Mesenchymal stem cell (in vitro differentiated cells and primary cell): ENCODE measurements around the gene POU6F2.

Experiments used
- DNase-seq: peaks from one replicate; pipeline ENCODE4 v3.0.0-alpha.2; 2013
- H2AFZ ChIP-seq: one replicate; pipeline ENCODE4 v1.6.1; 2013; ENCODE audit warnings: low read depth, mild to moderate bottlenecking, control low read depth, inconsistent platforms, low read length, moderate library complexity
- H2AK5ac ChIP-seq: 2 replicates; pipeline ENCODE4 v1.6.1; 2013; ENCODE audit warnings: low read length, moderate library complexity, mild to moderate bottlenecking, inconsistent platforms; ENCODE audit not compliant: severe bottlenecking
- H2BK120ac ChIP-seq: one replicate; pipeline ENCODE4 v1.6.1; 2013; ENCODE audit warnings: low read depth, mild to moderate bottlenecking, inconsistent platforms, low read length, moderate library complexity
- H2BK12ac ChIP-seq, 2 experiments: one replicate each; pipeline ENCODE4 v1.6.1; 2013; ENCODE audit warnings: inconsistent platforms in 2 of 2, low read length in 2 of 2, mild to moderate bottlenecking in 2 of 2, moderate library complexity in 2 of 2, control low read depth in 1 of 2
- H2BK15ac ChIP-seq: one replicate; pipeline ENCODE4 v1.6.1; 2013; ENCODE audit warnings: mild to moderate bottlenecking, low read depth, inconsistent platforms; ENCODE audit not compliant: poor library complexity, severe bottlenecking
- H2BK5ac ChIP-seq: 2 replicates; pipeline ENCODE4 v1.6.1; 2013; ENCODE audit warnings: low read depth, mild to moderate bottlenecking, low read length, control low read depth, inconsistent platforms; ENCODE audit not compliant: poor library complexity, severe bottlenecking
- H3K14ac ChIP-seq, 2 experiments: one replicate each; pipeline ENCODE4 v1.6.1; 2013; ENCODE audit warnings: inconsistent platforms in 2 of 2, low read length in 2 of 2, control low read depth in 1 of 2, mild to moderate bottlenecking in 1 of 2, moderate library complexity in 1 of 2
- H3K18ac ChIP-seq, 2 experiments: one replicate each; pipeline ENCODE4 v1.6.1; 2013; ENCODE audit warnings: inconsistent platforms in 2 of 2, low read length in 2 of 2, control low read depth in 1 of 2, low read depth in 1 of 2, mild to moderate bottlenecking in 1 of 2
- H3K23ac ChIP-seq, 2 experiments: one replicate each; pipeline ENCODE4 v1.6.1; 2013; ENCODE audit warnings: inconsistent platforms in 2 of 2, low read length in 2 of 2, mild to moderate bottlenecking in 2 of 2, moderate library complexity in 2 of 2, control low read depth in 1 of 2
- H3K27ac ChIP-seq: 2 replicates; pipeline ENCODE4 v1.5.1; 2013; ENCODE audit warnings: mild to moderate bottlenecking, moderate library complexity, low read length, control low read depth, inconsistent platforms; ENCODE audit not compliant: poor library complexity, severe bottlenecking
- H3K27me3 ChIP-seq, 2 experiments: 2 replicates each; pipeline versions ENCODE4 v1.6.1 to v1.7.0; 2013; ENCODE audit warnings: low read length in 2 of 2, mild to moderate bottlenecking in 2 of 2, moderate library complexity in 2 of 2, control low read depth in 1 of 2, inconsistent platforms in 1 of 2; ENCODE audit not compliant: control insufficient read depth in 1 of 2, insufficient read depth in 1 of 2
- H3K36me3 ChIP-seq, 2 experiments: 2 replicates each; pipeline versions ENCODE4 v1.6.1 to v1.7.0; 2013; ENCODE audit warnings: low read length in 2 of 2, control low read depth in 1 of 2, inconsistent platforms in 1 of 2, low read depth in 1 of 2, mild to moderate bottlenecking in 1 of 2; ENCODE audit not compliant: insufficient read depth in 2 of 2, control insufficient read depth in 1 of 2
- H3K4ac ChIP-seq, 2 experiments: one replicate each; pipeline ENCODE4 v1.6.1; 2013; ENCODE audit warnings: inconsistent platforms in 2 of 2, low read length in 2 of 2, mild to moderate bottlenecking in 2 of 2, moderate library complexity in 2 of 2, control low read depth in 1 of 2, low read depth in 1 of 2
- H3K4me1 ChIP-seq: 2 replicates; pipeline ENCODE4 v1.6.1; 2013; ENCODE audit warnings: low read depth, low read length, control low read depth; ENCODE audit not compliant: control insufficient read depth, insufficient read depth
- H3K4me2 ChIP-seq: 2 replicates; pipeline ENCODE4 v1.6.1; 2013; ENCODE audit warnings: low read length, mild to moderate bottlenecking, inconsistent platforms; ENCODE audit not compliant: poor library complexity, severe bottlenecking
- H3K4me3 ChIP-seq, 2 experiments: 2 replicates each; pipeline versions ENCODE4 v1.5.1 to v1.7.0; 2013; ENCODE audit warnings: low read length in 2 of 2, mild to moderate bottlenecking in 2 of 2, control low read depth in 1 of 2, low read depth in 1 of 2; ENCODE audit not compliant: insufficient read depth in 1 of 2
- H3K79me1 ChIP-seq: replicated peaks from 2 replicates; pipeline ENCODE4 v1.6.1; 2013; ENCODE audit warnings: mild to moderate bottlenecking, control low read depth, low read length, inconsistent platforms; ENCODE audit not compliant: poor library complexity, severe bottlenecking
- H3K9ac ChIP-seq: 2 replicates; pipeline ENCODE4 v1.7.0; 2013; ENCODE audit warnings: mild to moderate bottlenecking, low read length, moderate library complexity
- H3K9me3 ChIP-seq: 2 replicates; pipeline ENCODE4 v1.7.0; 2013; ENCODE audit warnings: mild to moderate bottlenecking, low read length; ENCODE audit not compliant: control insufficient read depth
- H4K8ac ChIP-seq: one replicate; pipeline ENCODE4 v1.6.1; 2013; ENCODE audit warnings: inconsistent platforms, mild to moderate bottlenecking, low read length, moderate library complexity
- H4K91ac ChIP-seq: one replicate; pipeline ENCODE4 v1.6.1; 2013; ENCODE audit warnings: mild to moderate bottlenecking, low read length, inconsistent platforms
- WGBS: methylation state at CpG from one replicate; pipeline ENCODE4 v1.1.7; 2013; ENCODE audit warnings: mixed read lengths; 5-methylcytosine and 5-hydroxymethylcytosine counted together
- small RNA-seq: library from polyadenylated mRNA; stranded (forward); fragments of <200 nt; extraction: miRNeasy Mini kit (QIAGEN cat#:217004); gene quantifications from one replicate; pipeline ENCODE3, GENCODE V24; 2013; ENCODE audit warnings: low read depth

Gene POU6F2

GRCh38 chr7:39517240-39517639 is 539.5 kb downstream of the POU6F2 start:
- Histone ChIP-seq H3K23ac (no peak overlapping the region), H2BK120ac (no peak overlapping the region), H2BK15ac (no peak overlapping the region), H3K79me1 (no peaks in the 10 kb centered on the region), H3K4me3 (no peak overlapping the region), H3K27ac (no peak overlapping the region), H2AFZ (no peak overlapping the region), H3K9me3 (no peaks in the 10 kb centered on the region), H3K9ac (no peak overlapping the region), H2AK5ac (no peak overlapping the region), H4K91ac (no peak overlapping the region), H3K4me1 (no peaks in the 10 kb centered on the region), H3K36me3 (no peaks in the 10 kb centered on the region), H3K4ac (no peak overlapping the region), H3K27me3 (peaks cover 3 to 42% of the 10 kb centered on the region in 2 experiments), H3K14ac (no peak overlapping the region), H4K8ac (no peak overlapping the region), H3K18ac (no peak overlapping the region), H2BK12ac (no peak overlapping the region), H2BK5ac (no peak overlapping the region), H3K4me2 (no peak overlapping the region)
- 90% methylated on average over 3 of the region's 3 CpGs for WGBS
- no peak for DNase-seq

Small RNA genes within 50 kb of the gene (small RNA-seq; reads per million reads assigned to genes)
- gene SNORA20B = 0.86 reads per million
